Glutamatergic neuron (in vitro differentiated cells): Measurements from ENCODE around the gene OR5V1. TPM values are rescaled to one million over a fixed set of nuclear protein-coding genes. Genes with fewer than 3 reads are reported as not detected.

Source experiments
- total RNA-seq: library from RNA; stranded (reverse); fragmentation: NEBNext Ultra II Directional; extraction: Animal tissue kit (Norgen Biotek cat#: 25700); gene quantifications from one replicate; pipeline ENCODE4 v1.2.1, GENCODE V29; 2021; ENCODE audit not compliant: unreplicated experiment

OR5V1 gene
- total RNA-seq, 1 donor from 2014 or later: not detected

Other genes with a start within 250 kb of the OR5V1 start
- gene OR2J2, start 198.0 kb downstream of the OR5V1 start, total RNA-seq: not detected
- not detected for gene OR14J1, start 67.2 kb downstream of the OR5V1 start, total RNA-seq
- gene OR12D3, start 6.4 kb upstream of the OR5V1 start, total RNA-seq: not detected
- not detected for gene OR12D2, start 26.8 kb upstream of the OR5V1 start, total RNA-seq
- gene OR12D1, start 46.1 kb upstream of the OR5V1 start, total RNA-seq: not detected
- gene OR10C1, start 70.4 kb upstream of the OR5V1 start, total RNA-seq: not detected
- not detected for gene OR11A1, start 88.2 kb upstream of the OR5V1 start, total RNA-seq
- not detected for gene OR2H1, start 88.3 kb upstream of the OR5V1 start, total RNA-seq
- gene MAS1L, start 119.1 kb upstream of the OR5V1 start, total RNA-seq: not detected
- not detected for gene UBD, start 190.9 kb upstream of the OR5V1 start, total RNA-seq
- gene OR2H2, start 216.3 kb upstream of the OR5V1 start, total RNA-seq: not detected